Neural cell (in vitro differentiated cells): Measurements from ENCODE around the gene DOHH. TPM values are rescaled to one million over a fixed set of nuclear protein-coding genes. Genes with fewer than 3 reads are reported as not detected.

Experiments
- H2AFZ ChIP-seq: fragments of 200-600, 300-800 bp; sonication (generic), shearing (Covaris generic); 2 replicates; pipeline ENCODE4 v1.6.0; 2014; ENCODE audit warnings: low read depth, mild to moderate bottlenecking, antibody characterized with exemption, low read length, moderate library complexity
- H3F3A ChIP-seq: fragments of 200-600 bp; shearing (Covaris generic); 2 replicates; pipeline ENCODE4 v1.6.1; 2016; ENCODE audit warnings: mild to moderate bottlenecking, moderate library complexity, mixed read lengths, antibody characterized with exemption, low read length; ENCODE audit not compliant: insufficient read depth, poor library complexity, severe bottlenecking
- H3K27ac ChIP-seq: fragments of 200-600, 300-800 bp; sonication (generic), shearing (Covaris generic); 2 replicates; pipeline ENCODE4 v1.5.1; 2014; ENCODE audit warnings: mild to moderate bottlenecking, low read length, moderate library complexity
- H3K27me3 ChIP-seq: fragments of 300-800, 200-600 bp; sonication (generic), shearing (Covaris generic); 2 replicates; pipeline ENCODE4 v1.6.0; 2014; ENCODE audit warnings: mild to moderate bottlenecking, low read depth, low read length, moderate library complexity; ENCODE audit not compliant: insufficient read depth
- H3K36me3 ChIP-seq: fragments of 300-800, 200-600 bp; sonication (generic), shearing (Covaris generic); 2 replicates; pipeline ENCODE4 v1.5.1; 2014; ENCODE audit warnings: mild to moderate bottlenecking, antibody characterized with exemption, low read length, moderate library complexity; ENCODE audit not compliant: insufficient read depth
- H3K4me2 ChIP-seq: fragments of 300-800, 200-600 bp; sonication (generic), shearing (Covaris generic); 2 replicates; pipeline ENCODE4 v1.6.0; 2014; ENCODE audit warnings: mild to moderate bottlenecking, low read length
- H3K4me3 ChIP-seq: fragments of 300-800, 200-600 bp; sonication (generic), shearing (Covaris generic); 2 replicates; pipeline ENCODE4 v1.5.1; 2014; ENCODE audit warnings: mild to moderate bottlenecking, low read length, moderate library complexity
- H3K79me2 ChIP-seq: fragments of 200-600 bp; shearing (Covaris generic); replicated peaks from 2 replicates; pipeline ENCODE4 v1.6.0; 2014; ENCODE audit warnings: mild to moderate bottlenecking, low read length, moderate library complexity; ENCODE audit not compliant: insufficient read depth
- H3K9ac ChIP-seq: fragments of 300-800, 200-600 bp; sonication (generic), shearing (Covaris generic); 2 replicates; pipeline ENCODE4 v1.6.1; 2016; ENCODE audit warnings: mild to moderate bottlenecking, low read length, mixed read lengths
- H3K9me2 ChIP-seq: fragments of 200-600 bp; shearing (Covaris generic); 2 replicates; pipeline ENCODE4 v1.6.1; 2016; ENCODE audit warnings: mild to moderate bottlenecking, low read length, mixed read lengths; ENCODE audit not compliant: insufficient read depth
- H3K9me3 ChIP-seq: fragments of 200-600, 300-800 bp; sonication (generic), shearing (Covaris generic); 2 replicates; pipeline ENCODE4 v1.6.1; 2016; ENCODE audit warnings: mild to moderate bottlenecking, mixed run types, low read length, moderate library complexity, mixed read lengths
- H4K20me1 ChIP-seq: fragments of 200-600 bp; shearing (Covaris generic); 2 replicates; pipeline ENCODE4 v1.6.1; 2016; ENCODE audit warnings: mild to moderate bottlenecking, mixed run types; ENCODE audit not compliant: insufficient read depth
- CTCF ChIP-seq: fragments of 450-650 bp; IDR thresholded peaks from 2 replicates; pipeline ENCODE4 v1.5.1; 2014; ENCODE audit warnings: antibody characterized with exemption, mild to moderate bottlenecking, moderate library complexity; ENCODE audit not compliant: poor library complexity, severe bottlenecking
- EP300 ChIP-seq: fragments of 450-650 bp; conservative IDR thresholded peaks from 2 replicates; pipeline ENCODE4 v1.6.1; 2014; ENCODE audit warnings: antibody characterized with exemption, mild to moderate bottlenecking, moderate library complexity; ENCODE audit not compliant: poor library complexity, severe bottlenecking
- EZH2 ChIP-seq: fragments of 200-600, 300-800 bp; shearing (Covaris generic), sonication (generic); IDR thresholded peaks from 2 replicates; pipeline ENCODE4 v1.6.1; 2014; ENCODE audit warnings: antibody characterized with exemption, low read length, borderline replicate concordance, mild to moderate bottlenecking; ENCODE audit not compliant: insufficient read depth, poor library complexity, severe bottlenecking
- MXI1 ChIP-seq: fragments of 450-650 bp; conservative IDR thresholded peaks from 2 replicates; pipeline ENCODE4 v1.6.1; 2014; ENCODE audit warnings: antibody characterized with exemption, mild to moderate bottlenecking; ENCODE audit not compliant: poor library complexity, severe bottlenecking
- POLR2AphosphoS5 ChIP-seq: IDR thresholded peaks from 2 replicates; pipeline ENCODE4 v1.6.1; 2012
- RAD21 ChIP-seq: fragments of 450-650 bp; conservative IDR thresholded peaks from 2 replicates; pipeline ENCODE4 v1.6.1; 2014; ENCODE audit warnings: antibody characterized with exemption, mild to moderate bottlenecking, moderate library complexity
- REST ChIP-seq: IDR thresholded peaks from 2 replicates; pipeline ENCODE4 v1.6.1; 2012; ENCODE audit warnings: borderline replicate concordance
- SMC3 ChIP-seq: fragments of 450-650 bp; conservative IDR thresholded peaks from 2 replicates; pipeline ENCODE4 v1.6.1; 2014; ENCODE audit warnings: antibody characterized with exemption, mild to moderate bottlenecking, moderate library complexity; ENCODE audit not compliant: poor library complexity
- TAF1 ChIP-seq: IDR thresholded peaks from 2 replicates; pipeline ENCODE4 v1.6.1; 2012; ENCODE audit warnings: low read depth
- polyA plus RNA-seq: library from polyadenylated mRNA; depleted of rRNA; stranded (reverse); fragments of >200 nt; gene quantifications from 2 replicates; pipeline ENCODE4 v1.2.3, GENCODE V29; 2014

DOHH gene
- polyA plus RNA-seq, 1 donor from 2014 or later, result 20.3 TPM

GRCh38 chr19:3527238-3527910 lies 26.9 kb upstream of the DOHH start:
- Histone ChIP-seq H3K27ac (no peak overlapping the region), H4K20me1 (no peaks in the 10 kb centered on the region), H3K4me3 (no peak overlapping the region), H3K9ac (no peak overlapping the region), H2AFZ (no peak overlapping the region), H3K4me2 (no peak overlapping the region), H3K27me3 (no peaks in the 10 kb centered on the region), H3F3A (no peaks in the 10 kb centered on the region), H3K79me2 (no peaks in the 10 kb centered on the region), H3K9me2 (no peaks in the 10 kb centered on the region), H3K36me3 (peaks cover 4% of the 10 kb centered on the region), H3K9me3 (no peaks in the 10 kb centered on the region)
- TF ChIP-seq RAD21, result no peak
- TF ChIP-seq POLR2AphosphoS5, result no peak
- no peak for TF ChIP-seq EZH2
- TF ChIP-seq MXI1, result no peak

- no peak for TF ChIP-seq POLR2AphosphoS5
- no peak for TF ChIP-seq EZH2
- no peak for TF ChIP-seq TAF1
- TF ChIP-seq REST, result no peak
- TF ChIP-seq CTCF, result no peak
- TF ChIP-seq EP300, result no peak
- TF ChIP-seq SMC3, result no peak
- TF ChIP-seq RAD21, result no peak
- no peak for TF ChIP-seq MXI1
- H3K79me2 ChIP-seq, result no peaks in the 10 kb centered on the region
- no peak overlapping the region for H3K9ac ChIP-seq
- no peak overlapping the region for H3K27ac ChIP-seq
- H3K36me3 ChIP-seq, result peaks cover 4% of the 10 kb centered on the region
- H3K9me2 ChIP-seq, result no peaks in the 10 kb centered on the region
- no peak overlapping the region for H3K4me3 ChIP-seq
- H2AFZ ChIP-seq, result no peak overlapping the region
- no peaks in the 10 kb centered on the region for H3F3A ChIP-seq
- no peaks in the 10 kb centered on the region for H3K27me3 ChIP-seq
- H4K20me1 ChIP-seq, result no peaks in the 10 kb centered on the region
- H3K4me2 ChIP-seq, result no peak overlapping the region
- no peaks in the 10 kb centered on the region for H3K9me3 ChIP-seq
These were observed 26.2 kb upstream of the DOHH start for GRCh38 chr19:3526507-3527237.
